Measurements from ENCODE around the gene DDN. TPM values are rescaled to one million over a fixed set of nuclear protein-coding genes. Genes with fewer than 3 reads are reported as not detected.

The DDN gene
- total RNA-seq, 1 donor from 2014 or later = 0.26 TPM

DNA sequence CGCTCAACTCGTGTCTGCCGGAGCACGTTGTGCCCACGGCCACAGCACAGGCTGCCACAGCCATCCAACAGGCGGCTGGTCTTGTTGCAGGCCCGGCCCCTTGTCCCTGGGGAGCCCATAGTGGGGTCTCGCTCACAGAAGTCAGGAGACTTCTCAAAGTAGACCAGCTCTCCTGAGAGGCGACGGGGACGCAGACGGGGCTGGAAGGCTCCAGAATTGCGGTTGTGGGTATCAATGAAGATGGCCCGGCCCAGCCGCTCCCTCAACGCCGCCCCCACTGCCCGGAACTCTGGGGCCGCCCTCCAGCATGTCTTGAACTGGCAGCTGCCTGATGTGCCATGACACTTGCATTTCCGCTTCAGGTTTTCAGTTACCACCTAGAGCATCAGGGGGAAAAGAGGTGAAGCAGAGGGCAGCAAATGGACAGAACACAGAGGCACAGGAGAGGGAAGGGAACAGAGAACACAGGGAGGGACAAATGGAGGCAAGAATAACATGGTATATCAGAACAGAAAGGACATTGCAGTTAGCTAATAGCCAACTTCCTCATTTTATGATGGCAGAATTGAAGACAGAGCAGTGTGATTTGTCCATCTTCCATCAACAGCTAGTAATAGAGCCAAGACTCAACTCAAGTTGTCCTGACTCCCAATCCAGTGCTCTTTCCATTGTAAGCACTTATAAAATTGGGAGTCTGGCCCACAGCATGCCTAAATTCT, 32.8 kb downstream of the DDN start:
- TF ChIP-seq, protein P1, sequence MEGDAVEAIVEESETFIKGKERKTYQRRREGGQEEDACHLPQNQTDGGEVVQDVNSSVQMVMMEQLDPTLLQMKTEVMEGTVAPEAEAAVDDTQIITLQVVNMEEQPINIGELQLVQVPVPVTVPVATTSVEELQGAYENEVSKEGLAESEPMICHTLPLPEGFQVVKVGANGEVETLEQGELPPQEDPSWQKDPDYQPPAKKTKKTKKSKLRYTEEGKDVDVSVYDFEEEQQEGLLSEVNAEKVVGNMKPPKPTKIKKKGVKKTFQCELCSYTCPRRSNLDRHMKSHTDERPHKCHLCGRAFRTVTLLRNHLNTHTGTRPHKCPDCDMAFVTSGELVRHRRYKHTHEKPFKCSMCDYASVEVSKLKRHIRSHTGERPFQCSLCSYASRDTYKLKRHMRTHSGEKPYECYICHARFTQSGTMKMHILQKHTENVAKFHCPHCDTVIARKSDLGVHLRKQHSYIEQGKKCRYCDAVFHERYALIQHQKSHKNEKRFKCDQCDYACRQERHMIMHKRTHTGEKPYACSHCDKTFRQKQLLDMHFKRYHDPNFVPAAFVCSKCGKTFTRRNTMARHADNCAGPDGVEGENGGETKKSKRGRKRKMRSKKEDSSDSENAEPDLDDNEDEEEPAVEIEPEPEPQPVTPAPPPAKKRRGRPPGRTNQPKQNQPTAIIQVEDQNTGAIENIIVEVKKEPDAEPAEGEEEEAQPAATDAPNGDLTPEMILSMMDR (IDR thresholded peaks at IDR 0.05; ENCODE audit: insufficient read depth, low read length, severe bottlenecking) = no peak
- no peak for FAIRE-seq
- H3K36me3 ChIP-seq (ENCODE audit: control insufficient read depth, insufficient read depth, low read length) = no peaks in the 10 kb centered on the region
- H3K27me3 ChIP-seq (ENCODE audit: control insufficient read depth, insufficient read depth, low read length) = peaks cover 7% of the 10 kb centered on the region
- H3K4me3 ChIP-seq (ENCODE audit: low read depth, low read length) = no peak overlapping the region
- DNase-seq (ENCODE audit: low read depth) = no peak

DNA sequence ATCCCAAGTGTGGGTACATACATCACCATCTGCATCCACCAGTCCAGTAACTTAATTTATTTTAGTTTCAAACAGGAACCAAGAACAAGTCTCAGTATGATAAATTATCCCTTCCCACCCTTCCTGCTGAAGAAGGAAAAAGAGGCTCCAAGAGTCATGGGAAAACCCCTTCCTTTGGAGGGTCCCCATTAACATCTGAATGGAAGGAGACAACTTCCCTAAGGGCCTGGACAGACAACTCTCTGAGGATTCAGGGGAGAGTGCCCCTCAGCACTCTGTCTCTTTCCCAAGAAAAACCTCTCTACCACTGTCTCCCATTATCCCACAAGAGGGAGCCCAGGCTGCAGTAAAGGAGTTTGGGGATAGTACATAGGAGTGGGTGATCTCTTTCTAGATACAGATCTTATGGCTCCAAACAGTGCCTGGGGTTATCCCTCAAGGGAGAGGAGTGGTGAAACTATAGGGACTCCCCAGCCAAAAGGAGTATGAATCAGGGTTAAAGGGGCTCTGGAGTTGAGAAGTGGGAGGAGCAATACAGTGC, 33.8 kb downstream of the DDN start:
- FAIRE-seq (no peak), DNase-seq (ENCODE audit: low read depth) (no peak)
- Histone ChIP-seq H3K27me3 (ENCODE audit: control insufficient read depth, insufficient read depth, low read length) (no peaks in the 10 kb centered on the region), H3K4me3 (ENCODE audit: low read depth, low read length) (no peak overlapping the region), H3K36me3 (ENCODE audit: control insufficient read depth, insufficient read depth, low read length) (no peaks in the 10 kb centered on the region)
- TF ChIP-seq, protein P1 (IDR thresholded peaks at IDR 0.05; ENCODE audit: insufficient read depth, low read length, severe bottlenecking) = peak; percentile 25

DNA sequence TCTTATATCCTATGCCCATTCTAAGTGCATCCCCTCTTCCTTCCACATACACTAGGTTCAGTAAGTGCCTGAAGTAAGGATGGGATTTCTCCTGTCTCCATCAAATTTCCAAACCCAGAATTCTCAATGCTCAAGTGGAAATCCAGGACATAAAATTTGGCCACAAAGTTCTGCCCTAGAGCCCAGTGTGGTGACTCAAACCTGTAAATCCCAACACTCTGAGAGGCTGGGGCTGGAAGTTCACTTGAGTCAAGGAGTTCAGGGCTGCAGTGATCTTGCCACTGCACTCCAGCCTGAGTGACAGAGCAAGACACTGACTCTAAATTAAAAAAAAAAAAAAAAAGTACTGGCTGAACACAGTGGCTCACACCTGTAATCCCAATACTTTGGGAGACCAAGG, 37.4 kb downstream of the DDN start:
- TF ChIP-seq, protein P1 (IDR thresholded peaks at IDR 0.05; ENCODE audit: insufficient read depth, low read length, severe bottlenecking) = no peak
- FAIRE-seq (no peak), DNase-seq (ENCODE audit: low read depth) (no peak)
- Histone ChIP-seq H3K27me3 (ENCODE audit: control insufficient read depth, insufficient read depth, low read length) (no peaks in the 10 kb centered on the region), H3K36me3 (ENCODE audit: control insufficient read depth, insufficient read depth, low read length) (no peaks in the 10 kb centered on the region), H3K4me3 (ENCODE audit: low read depth, low read length) (no peak overlapping the region)

DNA sequence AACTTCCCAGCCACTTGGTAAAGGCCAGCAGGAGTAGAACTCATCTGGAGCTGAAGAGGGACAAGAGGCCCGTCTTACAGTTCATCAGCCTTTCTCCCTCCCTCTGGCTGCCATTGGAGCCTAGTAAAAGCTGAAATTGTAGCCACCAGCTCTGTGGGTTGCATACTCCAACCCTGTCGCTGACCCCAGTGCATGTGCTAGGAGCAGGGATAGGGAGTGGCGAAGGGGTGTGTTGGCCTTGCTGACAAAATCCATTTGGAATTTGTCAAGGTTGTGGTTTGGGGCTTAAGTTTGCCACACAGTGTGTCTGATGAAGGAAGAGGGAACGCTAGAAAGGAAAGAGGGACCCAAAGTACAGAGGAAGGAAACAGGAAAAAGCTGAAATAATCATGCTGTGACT, 37.8 kb downstream of the DDN start:
- H3K36me3 ChIP-seq (ENCODE audit: control insufficient read depth, insufficient read depth, low read length) = no peaks in the 10 kb centered on the region
- DNase-seq (ENCODE audit: low read depth) (no peak), FAIRE-seq (no peak)
- TF ChIP-seq, protein P1 (IDR thresholded peaks at IDR 0.05; ENCODE audit: insufficient read depth, low read length, severe bottlenecking) = no peak
- H3K4me3 ChIP-seq (ENCODE audit: low read depth, low read length) = no peak overlapping the region
- H3K27me3 ChIP-seq (ENCODE audit: control insufficient read depth, insufficient read depth, low read length) = no peaks in the 10 kb centered on the region

DNA sequence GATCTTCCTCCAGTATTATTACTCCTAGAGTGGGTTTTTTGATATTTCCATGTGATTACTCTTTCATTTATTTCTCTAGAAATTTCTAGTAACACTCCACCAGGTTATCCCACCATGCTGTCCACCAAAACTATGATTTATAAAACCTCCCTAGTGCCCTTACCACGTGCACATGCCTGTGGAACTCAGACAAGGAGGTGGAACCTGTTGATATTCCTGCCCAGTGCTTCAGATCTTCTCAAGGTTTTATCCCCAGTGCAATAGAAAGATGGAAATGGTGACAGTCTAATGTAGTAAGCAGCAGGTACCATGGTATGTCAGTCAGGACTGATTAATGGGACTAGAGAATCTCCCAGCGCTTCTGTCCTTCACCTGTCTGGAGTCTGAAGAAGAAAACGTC, 38.3 kb downstream of the DDN start:
- no peak for FAIRE-seq
- TF ChIP-seq, protein P1 (IDR thresholded peaks at IDR 0.05; ENCODE audit: insufficient read depth, low read length, severe bottlenecking) = no peak
- no peak overlapping the region for H3K4me3 ChIP-seq (ENCODE audit: low read depth, low read length)

DNA sequence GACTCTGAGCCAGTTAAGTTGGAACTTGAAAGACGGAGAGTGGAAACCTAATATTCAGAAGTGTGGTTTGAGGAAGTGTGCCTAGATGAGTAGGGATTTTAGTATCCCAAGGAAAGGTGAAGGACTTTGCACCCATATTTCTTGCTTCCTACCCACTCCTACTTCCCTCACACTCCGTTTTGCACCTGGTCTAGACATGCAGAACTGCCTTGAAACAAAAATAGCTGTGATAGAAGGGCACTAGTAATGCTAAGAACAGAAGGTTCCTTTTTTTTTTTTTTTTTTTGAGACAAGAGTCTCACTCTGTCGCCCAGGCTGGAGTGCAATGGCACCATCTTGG, 41.2 kb downstream of the DDN start:
- TF ChIP-seq, protein P1 (IDR thresholded peaks at IDR 0.05; ENCODE audit: insufficient read depth, low read length, severe bottlenecking) = no peak
- peaks cover 5% of the 10 kb centered on the region for H3K36me3 ChIP-seq (ENCODE audit: control insufficient read depth, insufficient read depth, low read length)
- DNase-seq (ENCODE audit: low read depth) = no peak
- no peaks in the 10 kb centered on the region for H3K27me3 ChIP-seq (ENCODE audit: control insufficient read depth, insufficient read depth, low read length)
- H3K4me3 ChIP-seq (ENCODE audit: low read depth, low read length) = no peak overlapping the region
- FAIRE-seq = no peak

More for the DNA sequence above, 38.3 kb downstream of the DDN start:
- no peaks in the 10 kb centered on the region for H3K27me3 ChIP-seq (ENCODE audit: control insufficient read depth, insufficient read depth, low read length)
- DNase-seq (ENCODE audit: low read depth) = no peak
- H3K36me3 ChIP-seq (ENCODE audit: control insufficient read depth, insufficient read depth, low read length) = no peaks in the 10 kb centered on the region
